Natural killer cell (primary cell): ENCODE data around the gene PCED1B. TPM values are rescaled to one million over a fixed set of nuclear protein-coding genes. Genes with fewer than 3 reads are reported as not detected.
A peak's percentile ranks its signal among the peaks of the same experiment; 100 is the strongest.

Experiments
- ATAC-seq, 3 donors: fragments of 150-1000 bp in 2 of 3; fragments of 200-7000 bp in 1 of 3; cut with Tn5 transposase; 1 replicate in 1 of 3; 2 replicates in 2 of 3; pipeline ENCODE4 v1.10.0; 2021; ENCODE audit warnings: mild to moderate bottlenecking in 2 of 3, moderate library complexity in 2 of 3
- DNase-seq, 2 donors: peaks; one replicate each; pipeline versions ENCODE4 v3.0.0 to v3.0.0-alpha.2; 2013 to 2021; ENCODE audit warnings: mixed read lengths in 1 of 2
- H3K27ac ChIP-seq: one replicate; pipeline ENCODE4 v1.5.1; 2013; ENCODE audit warnings: mild to moderate bottlenecking, low read length
- H3K27me3 ChIP-seq: one replicate; pipeline ENCODE4 v1.6.1; 2013; ENCODE audit warnings: low read length; ENCODE audit not compliant: control insufficient read depth, insufficient read depth
- H3K36me3 ChIP-seq: one replicate; pipeline ENCODE4 v1.6.1; 2013; ENCODE audit warnings: low read length; ENCODE audit not compliant: control insufficient read depth, insufficient read depth
- H3K4me1 ChIP-seq: one replicate; pipeline ENCODE4 v1.6.1; 2013; ENCODE audit warnings: low read length; ENCODE audit not compliant: control insufficient read depth, insufficient read depth
- H3K4me3 ChIP-seq: one replicate; pipeline ENCODE4 v1.5.1; 2013; ENCODE audit warnings: low read length
- H3K9me3 ChIP-seq: one replicate; pipeline ENCODE4 v1.6.1; 2013; ENCODE audit warnings: low read length; ENCODE audit not compliant: control insufficient read depth, insufficient read depth
- H3K27ac Mint-ChIP-seq, 2 donors: one replicate each; pipeline ENCODE4 v1.8.0; 2022; ENCODE audit warnings: mild to moderate bottlenecking in 2 of 2, mixed read lengths in 2 of 2, moderate library complexity in 1 of 2
- H3K27me3 Mint-ChIP-seq, 2 donors: one replicate each; pipeline ENCODE4 v1.8.0; 2022; ENCODE audit warnings: low read depth in 2 of 2, mixed read lengths in 2 of 2
- H3K36me3 Mint-ChIP-seq: one replicate; pipeline ENCODE4 v1.8.0; 2022; ENCODE audit warnings: mixed read lengths
- H3K4me1 Mint-ChIP-seq, 2 donors: one replicate each; pipeline ENCODE4 v1.8.0; 2022; ENCODE audit warnings: mixed read lengths in 2 of 2
- H3K4me3 Mint-ChIP-seq: one replicate; pipeline ENCODE4 v1.8.0; 2022; ENCODE audit warnings: mild to moderate bottlenecking, moderate library complexity, mixed read lengths
- H3K9me3 Mint-ChIP-seq, 2 donors: one replicate each; pipeline ENCODE4 v1.8.0; 2022; ENCODE audit warnings: mixed read lengths in 2 of 2
- WGBS: methylation state at CpG from one replicate; pipeline ENCODE4 v1.1.7; 2013; ENCODE audit warnings: missing lambda C conversion rate; ENCODE audit not compliant: insufficient coverage; 5-methylcytosine and 5-hydroxymethylcytosine counted together
- intact Hi-C: fragments of 100-400 bp; cut with micrococcal nuclease; formaldehyde crosslinking; loops from one replicate; pipeline ENCODE4 v1.14.2; 2022
- total RNA-seq, 4 donors: library from RNA; stranded (reverse); fragments of 120-200 nt in 1 of 4; gene quantifications; one replicate each; pipeline versions ENCODE4 v1.2.3 to v1.2.4, GENCODE V29; 2013 to 2022
- TF ChIP-seq, protein P1 (sequence below): fragments of 200-600 bp; IDR thresholded peaks from one replicate; pipeline ENCODE4 v1.8.0; 2022; ENCODE audit warnings: antibody characterized with exemption

The PCED1B gene
- total RNA-seq, 3 donors from 2014 or later (not counting 1 experiment from before 2014, with no cell fraction given): 30.2 to 35.9 (median 33.3) TPM

DNA sequence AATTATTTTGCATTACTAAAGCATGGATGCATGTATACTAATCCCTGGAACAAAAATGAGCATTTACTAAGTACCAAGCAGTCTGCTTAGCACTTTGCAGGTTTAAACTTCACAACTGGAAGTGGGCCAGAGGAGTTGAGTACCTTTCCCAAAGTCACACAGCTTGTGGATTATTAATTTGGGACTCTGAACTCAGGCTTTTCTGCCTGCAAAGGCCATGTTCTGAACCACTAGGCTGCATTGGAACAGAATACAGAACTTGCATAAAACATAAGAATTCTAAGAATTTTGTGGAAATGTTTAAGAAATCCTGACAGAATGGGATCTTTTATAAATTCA lies 133.2 kb downstream of the PCED1B start:
- Histone ChIP-seq H3K36me3 (peaks cover 25% of the 10 kb centered on the region), H3K27ac (peak overlapping the region; percentile 27), H3K4me3 (peak overlapping the region; percentile 69), H3K9me3 (no peaks in the 10 kb centered on the region), H3K4me1 (peaks cover 56% of the 10 kb centered on the region), H3K27me3 (no peaks in the 10 kb centered on the region)
- ATAC-seq: no peak
- intact Hi-C loops: loop anchor here (5.0 to 10.0 kb wide), 3 partner anchors 130 to 838 kb away; partner anchors contain the start of genes HDAC7 and SLC38A2
- no peak for DNase-seq
- Mint-ChIP-seq H3K4me3 (peak overlapping the region; percentile 96), H3K27ac (peak overlapping the region; percentile 97 to 99), H3K27me3 (no peaks in the 10 kb centered on the region), H3K9me3 (no peaks in the 10 kb centered on the region), H3K36me3 (peaks cover 7% of the 10 kb centered on the region), H3K4me1 (peaks cover 80 to 81% of the 10 kb centered on the region in 2 donors)
- TF ChIP-seq, protein P1, sequence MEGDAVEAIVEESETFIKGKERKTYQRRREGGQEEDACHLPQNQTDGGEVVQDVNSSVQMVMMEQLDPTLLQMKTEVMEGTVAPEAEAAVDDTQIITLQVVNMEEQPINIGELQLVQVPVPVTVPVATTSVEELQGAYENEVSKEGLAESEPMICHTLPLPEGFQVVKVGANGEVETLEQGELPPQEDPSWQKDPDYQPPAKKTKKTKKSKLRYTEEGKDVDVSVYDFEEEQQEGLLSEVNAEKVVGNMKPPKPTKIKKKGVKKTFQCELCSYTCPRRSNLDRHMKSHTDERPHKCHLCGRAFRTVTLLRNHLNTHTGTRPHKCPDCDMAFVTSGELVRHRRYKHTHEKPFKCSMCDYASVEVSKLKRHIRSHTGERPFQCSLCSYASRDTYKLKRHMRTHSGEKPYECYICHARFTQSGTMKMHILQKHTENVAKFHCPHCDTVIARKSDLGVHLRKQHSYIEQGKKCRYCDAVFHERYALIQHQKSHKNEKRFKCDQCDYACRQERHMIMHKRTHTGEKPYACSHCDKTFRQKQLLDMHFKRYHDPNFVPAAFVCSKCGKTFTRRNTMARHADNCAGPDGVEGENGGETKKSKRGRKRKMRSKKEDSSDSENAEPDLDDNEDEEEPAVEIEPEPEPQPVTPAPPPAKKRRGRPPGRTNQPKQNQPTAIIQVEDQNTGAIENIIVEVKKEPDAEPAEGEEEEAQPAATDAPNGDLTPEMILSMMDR: no peak

DNA sequence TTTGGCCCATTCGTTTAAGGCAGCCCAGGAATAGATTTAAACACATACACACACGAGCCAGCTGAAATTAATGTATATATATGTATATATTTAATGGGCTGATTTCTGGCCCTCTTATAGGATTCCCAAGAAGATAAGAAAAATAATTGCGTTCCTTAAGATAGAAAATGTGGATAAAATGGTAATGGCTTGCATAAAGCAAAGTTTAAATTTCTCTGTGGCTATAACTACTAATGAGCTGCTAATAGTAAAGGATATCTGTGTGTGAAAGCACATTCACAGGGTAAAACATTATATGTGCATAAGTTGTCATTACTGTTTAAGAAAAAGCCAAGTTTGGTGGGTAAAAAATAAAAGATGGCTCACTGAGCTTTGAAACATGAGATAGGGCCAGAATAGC lies 134.0 kb downstream of the PCED1B start:
- H3K36me3 Mint-ChIP-seq: peaks cover 7% of the 10 kb centered on the region
- no peak for DNase-seq

DNA sequence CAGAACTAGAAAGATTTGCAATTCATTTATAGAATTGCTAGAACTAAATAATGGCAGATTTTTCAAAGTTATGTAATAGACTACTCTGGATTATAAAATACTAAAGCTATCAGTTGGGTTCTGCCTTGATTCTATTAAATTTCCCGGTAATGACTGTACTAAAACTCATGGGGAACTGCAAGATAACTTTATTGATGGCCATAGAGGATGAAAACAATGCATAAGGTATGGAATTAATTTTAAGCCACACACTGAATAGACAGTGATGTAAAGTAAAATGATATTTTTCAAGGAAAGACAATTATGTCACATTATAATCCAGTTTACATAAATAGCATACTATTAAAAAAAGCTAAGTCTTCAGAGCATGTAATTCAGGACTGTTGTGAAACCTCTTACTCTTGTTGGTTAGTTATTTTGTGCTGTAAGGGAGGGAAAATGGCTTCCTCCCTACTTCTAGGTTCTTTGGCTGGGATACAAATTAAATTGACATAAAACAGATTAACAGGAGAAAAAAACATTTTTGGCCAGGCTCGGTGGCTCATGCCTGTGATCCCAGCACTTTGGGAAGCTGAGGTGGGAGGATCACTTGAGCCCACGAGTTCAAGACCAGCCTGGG lies 134.7 kb downstream of the PCED1B start:
- H3K36me3 Mint-ChIP-seq: peaks cover 7% of the 10 kb centered on the region
- Histone ChIP-seq H3K4me1 (peaks cover 56% of the 10 kb centered on the region), H3K4me3 (peak overlapping the region; percentile 69), H3K27me3 (no peaks in the 10 kb centered on the region), H3K27ac (peak overlapping the region; percentile 87), H3K36me3 (peaks cover 21% of the 10 kb centered on the region), H3K9me3 (no peaks in the 10 kb centered on the region)
- DNase-seq (no peak), ATAC-seq (no peak)
- H3K27ac Mint-ChIP-seq: peak overlapping the region; percentile 97 to 99
- H3K9me3 Mint-ChIP-seq: no peaks in the 10 kb centered on the region
- TF ChIP-seq, protein P1: no peak
- H3K4me1 Mint-ChIP-seq: peaks cover 75 to 77% of the 10 kb centered on the region in 2 donors
- H3K4me3 Mint-ChIP-seq: peak overlapping the region; percentile 96
- 41% methylated on average over 2 of the region's 3 CpGs for WGBS
- H3K27me3 Mint-ChIP-seq: no peaks in the 10 kb centered on the region
- intact Hi-C loops: loop anchor here (5.0 to 10.0 kb wide), 3 partner anchors 132 to 839 kb away; partner anchors contain the start of genes HDAC7 and SLC38A2

More for the DNA sequence above, 134.0 kb downstream of the PCED1B start:
- Mint-ChIP-seq H3K27me3 (no peaks in the 10 kb centered on the region), H3K4me3 (peak overlapping the region; percentile 96), H3K9me3 (no peaks in the 10 kb centered on the region), H3K27ac (peak overlapping the region; percentile 97 to 99), H3K4me1 (peaks cover 81 to 84% of the 10 kb centered on the region in 2 donors)
- Histone ChIP-seq H3K27me3 (no peaks in the 10 kb centered on the region), H3K36me3 (peaks cover 28% of the 10 kb centered on the region), H3K4me1 (peaks cover 57% of the 10 kb centered on the region), H3K4me3 (peak overlapping the region; percentile 69), H3K27ac (peak overlapping the region; percentile 87), H3K9me3 (no peaks in the 10 kb centered on the region)
- TF ChIP-seq, protein P1: no peak
- 85% methylated on average over 1 of the region's 3 CpGs for WGBS
- intact Hi-C loops: loop anchor here (5.0 to 10.0 kb wide), 3 partner anchors 131 to 839 kb away; partner anchors contain the start of genes HDAC7 and SLC38A2
- ATAC-seq: no peak
